Measurements from ENCODE around the gene SLCO3A1.

SLCO3A1 gene

GRCh38 chr15:92178911-92179310 is 325.4 kb downstream of the SLCO3A1 start:
- TF ChIP-seq CTCF (conservative IDR thresholded peaks at IDR 0.05; ENCODE audit: control insufficient read depth, insufficient read depth, low read depth, low read length) = no peak
- no peak for DNase-seq (ENCODE audit: low read depth)
- no peak overlapping the region for H3K4me3 ChIP-seq (ENCODE audit: control insufficient read depth, low read depth, low read length)

- TF ChIP-seq CTCF (conservative IDR thresholded peaks at IDR 0.05; ENCODE audit: control insufficient read depth, insufficient read depth, low read depth, low read length) = no peak
- no peak for DNase-seq (ENCODE audit: low read depth)
- no peak overlapping the region for H3K4me3 ChIP-seq (ENCODE audit: control insufficient read depth, low read depth, low read length)
These were observed 330.6 kb downstream of the SLCO3A1 start for GRCh38 chr15:92184142-92184541.

GRCh38 chr15:92184679-92185230 is 331.2 kb downstream of the SLCO3A1 start:
- no peak for DNase-seq (ENCODE audit: low read depth)
- no peak overlapping the region for H3K4me3 ChIP-seq (ENCODE audit: control insufficient read depth, low read depth, low read length)
- TF ChIP-seq CTCF (conservative IDR thresholded peaks at IDR 0.05; ENCODE audit: control insufficient read depth, insufficient read depth, low read depth, low read length) = no peak

GRCh38 chr15:92187975-92188374 is 334.5 kb downstream of the SLCO3A1 start:
- DNase-seq (ENCODE audit: low read depth) = no peak
- no peak for TF ChIP-seq CTCF (conservative IDR thresholded peaks at IDR 0.05; ENCODE audit: control insufficient read depth, insufficient read depth, low read depth, low read length)
- no peak overlapping the region for H3K4me3 ChIP-seq (ENCODE audit: control insufficient read depth, low read depth, low read length)

- no peak overlapping the region for H3K4me3 ChIP-seq (ENCODE audit: control insufficient read depth, low read depth, low read length)
- no peak for DNase-seq (ENCODE audit: low read depth)
- no peak for TF ChIP-seq CTCF (conservative IDR thresholded peaks at IDR 0.05; ENCODE audit: control insufficient read depth, insufficient read depth, low read depth, low read length)
These were observed 335.7 kb downstream of the SLCO3A1 start for GRCh38 chr15:92189166-92189565.

- H3K4me3 ChIP-seq (ENCODE audit: control insufficient read depth, low read depth, low read length) = no peak overlapping the region
- no peak for TF ChIP-seq CTCF (conservative IDR thresholded peaks at IDR 0.05; ENCODE audit: control insufficient read depth, insufficient read depth, low read depth, low read length)
- DNase-seq (ENCODE audit: low read depth) = no peak
These were observed 341.7 kb downstream of the SLCO3A1 start for GRCh38 chr15:92195241-92195640.

GRCh38 chr15:92196342-92196741 is 342.8 kb downstream of the SLCO3A1 start:
- no peak for TF ChIP-seq CTCF (conservative IDR thresholded peaks at IDR 0.05; ENCODE audit: control insufficient read depth, insufficient read depth, low read depth, low read length)

More at GRCh38 chr15:92196342-92196741, 342.8 kb downstream of the SLCO3A1 start:
- no peak overlapping the region for H3K4me3 ChIP-seq (ENCODE audit: control insufficient read depth, low read depth, low read length)
- DNase-seq (ENCODE audit: low read depth) = no peak

Data from fibroblast of mammary gland (primary cell).